GM11168 (cell line): ENCODE data around the gene YIPF1.
"Not testable (repeated sequence)": the region's sequence is repeated elsewhere in the genome, so short reads cannot be mapped to it uniquely, and the experiment has no call there.

Experiments used
- in situ Hi-C: fragments of 300-500 bp; cut with MboI; formaldehyde crosslinking; loops from one replicate; pipeline ENCODE4 v1.12.0; 2022; ENCODE audit warnings: low sequenced_read_pairs; ENCODE audit not compliant: unreplicated experiment

The YIPF1 gene

GRCh38 chr1:53896635-53897229, 7.1 kb upstream of the YIPF1 start:
- in situ Hi-C loops, result no loop called here

- in situ Hi-C loops, result no loop called here
These were observed 5.8 kb upstream of the YIPF1 start for GRCh38 chr1:53895421-53895820.

GRCh38 chr1:53894644-53895043, 5.0 kb upstream of the YIPF1 start:
- in situ Hi-C loops, result no loop called here

GRCh38 chr1:53893999-53894636, 4.5 kb upstream of the YIPF1 start, which contains the start of gene DIO1:
DIO1 (plus strand) TSS chr1:53894187; CDS start chr1:53894211, 24 bp downstream.
- in situ Hi-C loops, result no loop called here

DNA sequence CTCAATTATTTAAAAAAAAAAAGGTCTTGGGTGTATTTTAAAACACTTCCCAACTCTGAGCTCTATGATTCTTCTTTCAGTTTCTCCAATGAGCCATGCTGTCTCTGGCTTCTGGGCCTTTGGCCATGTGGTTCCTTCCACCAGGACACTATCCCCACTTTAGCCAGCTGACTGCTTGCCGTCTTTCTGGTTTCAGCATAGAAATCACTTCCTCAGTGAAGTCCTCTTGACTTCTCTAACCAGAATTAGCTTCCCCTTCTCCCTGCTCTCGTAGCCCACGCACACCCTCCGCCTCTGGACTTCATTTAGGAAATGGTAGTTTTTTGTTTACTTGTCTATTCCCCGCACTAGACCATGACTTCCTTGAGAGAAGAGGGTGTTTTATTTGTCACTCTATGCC, 3.3 kb upstream of the YIPF1 start:
- in situ Hi-C loops, result no loop called here

DNA sequence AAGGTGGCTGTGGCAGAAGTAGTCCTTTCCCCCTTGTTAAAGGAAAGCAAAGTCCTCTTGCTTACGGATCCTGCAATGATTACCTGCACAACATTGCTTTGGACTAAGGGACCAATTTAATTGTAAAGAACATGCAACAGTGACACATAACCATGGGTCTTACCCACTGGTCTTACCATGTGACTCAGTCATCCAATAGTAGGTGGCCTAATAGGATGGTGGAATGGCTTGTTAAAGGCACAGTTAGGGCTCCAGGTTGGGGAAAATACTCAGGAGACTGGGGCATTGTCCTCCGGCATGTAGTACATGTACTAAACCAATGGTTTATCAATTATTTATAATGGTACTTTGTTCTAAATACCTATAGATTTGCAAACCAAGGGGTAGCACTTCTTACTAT, 2.1 kb upstream of the YIPF1 start:
- in situ Hi-C loops, result no loop called here

DNA sequence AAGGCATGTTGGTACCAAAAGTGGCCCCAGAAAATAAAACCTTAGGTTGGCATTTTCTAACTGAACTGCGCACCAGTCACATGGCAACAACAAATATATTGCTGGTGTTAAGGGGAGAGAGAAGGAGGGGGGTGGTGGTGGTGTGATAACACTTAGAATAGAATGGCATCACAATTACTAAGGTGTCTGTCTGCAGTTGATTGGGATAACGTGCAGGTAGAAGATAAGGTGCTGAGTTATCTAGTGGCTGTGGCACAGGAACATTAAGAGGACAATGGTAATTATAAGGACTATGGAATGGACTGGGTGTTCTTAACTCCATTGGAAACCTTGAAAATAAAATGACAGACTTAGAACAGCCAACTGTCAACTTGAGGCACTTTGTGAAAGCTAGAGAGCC, 1.4 kb upstream of the YIPF1 start:
- in situ Hi-C loops, result no loop called here

DNA sequence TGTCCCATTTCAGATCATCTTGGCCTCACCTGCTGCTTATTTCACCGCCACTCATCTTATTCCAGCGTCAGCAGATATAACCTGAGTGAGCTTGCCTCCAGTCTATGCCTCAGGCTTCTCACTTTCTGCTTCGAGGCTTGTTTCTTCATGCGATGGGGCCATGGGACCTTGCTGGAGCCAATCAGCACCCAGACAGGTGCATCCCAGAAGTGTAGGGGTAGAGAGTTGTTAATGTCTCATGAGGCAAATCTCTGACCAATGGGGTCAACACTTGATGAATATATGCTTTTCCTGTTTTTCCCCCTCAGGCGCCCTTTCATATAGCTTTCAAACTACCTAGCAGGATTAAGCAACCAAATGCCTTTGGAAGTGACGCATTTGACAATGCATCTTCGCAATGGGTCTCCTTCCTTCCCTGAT, 935 bp upstream of the YIPF1 start:
- in situ Hi-C loops, result no loop called here

GRCh38 chr1:53888681-53889080, 916 bp downstream of the YIPF1 start:
- in situ Hi-C loops, result no loop called here

GRCh38 chr1:53883600-53883999, 6.0 kb downstream of the YIPF1 start:
- in situ Hi-C loops, result not testable (repeated sequence)

GRCh38 chr1:53881853-53882252, 7.7 kb downstream of the YIPF1 start:
- in situ Hi-C loops, result not testable (repeated sequence)

- in situ Hi-C loops, result no loop called here
These were observed 11.0 kb downstream of the YIPF1 start for GRCh38 chr1:53878492-53879105.

DNA sequence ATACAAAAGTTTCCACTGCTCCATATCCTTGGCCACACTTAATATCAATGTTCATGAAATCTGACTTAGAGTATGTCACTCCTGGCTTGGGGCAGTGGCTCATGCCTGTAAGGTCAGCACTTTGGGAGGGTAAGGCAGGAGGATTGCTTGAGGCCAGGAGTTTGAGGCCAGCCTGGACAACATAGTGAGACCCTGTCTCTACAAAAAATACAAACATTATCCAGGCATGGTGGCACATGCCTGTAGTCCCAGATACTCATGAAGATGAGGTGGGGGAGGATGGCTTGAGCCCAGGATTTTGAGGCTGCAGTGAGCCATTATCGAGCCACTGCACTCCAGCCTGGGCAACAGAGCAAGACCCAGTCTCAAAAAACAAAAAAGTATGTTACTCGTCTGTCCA, 14.4 kb downstream of the YIPF1 start:
- in situ Hi-C loops, result not testable (repeated sequence)

- in situ Hi-C loops, result no loop called here
These were observed 17.7 kb downstream of the YIPF1 start for GRCh38 chr1:53871773-53872484.

- in situ Hi-C loops, result no loop called here
These were observed 18.4 kb downstream of the YIPF1 start for GRCh38 chr1:53871221-53871620.

GRCh38 chr1:53869454-53870117, 20.0 kb downstream of the YIPF1 start:
- in situ Hi-C loops, result loop anchor here (5.0 kb wide), 1 partner anchor 88 kb away; no protein-coding TSS in a partner anchor

DNA sequence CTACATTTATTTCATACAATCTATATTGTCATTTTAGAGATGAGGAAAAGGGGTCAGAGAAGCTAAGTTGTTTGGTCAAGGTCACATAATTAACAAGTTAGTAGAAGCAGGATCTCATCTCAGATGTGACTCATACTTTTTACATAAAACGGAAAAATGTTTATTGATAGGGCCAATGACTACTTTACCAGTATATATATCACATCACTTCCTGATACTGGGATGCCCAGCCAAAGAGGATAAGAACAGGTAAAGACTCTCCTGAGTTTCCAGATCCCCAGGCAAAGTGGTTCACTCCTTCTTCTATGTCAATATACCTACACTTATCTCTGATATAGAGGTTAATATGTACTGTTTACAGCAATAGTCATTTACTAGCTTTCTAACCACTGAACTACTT, 21.0 kb downstream of the YIPF1 start:
- in situ Hi-C loops, result loop anchor here (5.0 kb wide), 1 partner anchor 89 kb away; no protein-coding TSS in a partner anchor

DNA sequence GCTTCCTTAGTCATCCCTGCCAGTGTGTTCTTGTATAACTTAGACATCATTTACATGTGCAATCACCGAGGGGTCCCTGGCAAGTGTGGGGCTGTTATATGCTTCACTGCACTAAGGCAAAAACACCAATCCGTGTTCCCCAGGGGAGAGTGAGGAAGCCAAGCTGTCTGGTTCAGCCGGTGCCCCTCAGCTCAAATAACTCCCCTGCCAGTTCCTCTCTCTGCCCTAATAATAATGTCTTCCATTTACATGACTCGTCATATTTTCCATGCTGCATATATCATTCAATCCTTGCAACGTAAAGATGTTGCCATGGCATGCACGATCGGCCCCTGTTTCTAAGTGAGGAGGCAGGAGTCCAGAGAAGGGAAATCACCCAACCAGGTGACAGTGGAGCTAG, 27.1 kb downstream of the YIPF1 start:
- in situ Hi-C loops, result no loop called here

GRCh38 chr1:53860967-53861411, 28.6 kb downstream of the YIPF1 start:
- in situ Hi-C loops, result no loop called here

GRCh38 chr1:53851571-53852285, 37.9 kb downstream of the YIPF1 start:
- in situ Hi-C loops, result no loop called here
